ENCODE data around the gene AIP. TPM values are rescaled to one million over a fixed set of nuclear protein-coding genes. Genes with fewer than 3 reads are reported as not detected.
A peak's percentile ranks its signal among the peaks of the same experiment; 100 is the strongest.
"Not testable (repeated sequence)": the region's sequence is repeated elsewhere in the genome, so short reads cannot be mapped to it uniquely, and the experiment has no call there.

AIP gene
- total RNA-seq, 6 experiments from 2014 or later, result 53.0 to 59.4 (median 55.1) TPM

DNA sequence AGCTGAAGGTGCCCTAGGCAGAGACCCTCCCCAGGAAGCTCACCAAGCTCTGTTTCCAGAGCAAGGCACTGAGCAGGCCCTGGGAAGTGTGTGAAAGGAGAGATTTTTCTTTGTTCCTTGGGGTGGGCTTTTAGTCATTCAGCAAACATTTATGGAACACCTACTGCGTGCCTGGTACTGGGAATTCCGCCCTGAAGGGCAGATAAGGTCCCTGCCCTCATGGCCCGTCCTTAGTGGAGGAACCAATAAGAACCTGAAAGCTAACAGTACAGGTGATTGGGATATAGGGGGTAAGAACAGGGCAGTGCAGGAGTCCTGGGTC, 17.7 kb upstream of the AIP start:
- Mint-ChIP-seq H3K9me3 (no peaks in the 10 kb centered on the region), H3K36me3 (ENCODE audit: low read depth) (peaks cover 4% of the 10 kb centered on the region; the same call in 1 of the 2 replicates), H3K4me1 (ENCODE audit: low read depth) (peaks cover 12% of the 10 kb centered on the region; the same call in 1 of the 2 replicates), H3K27me3 (ENCODE audit: insufficient read depth) (peaks cover 2% of the 10 kb centered on the region; the same call in 1 of the 2 replicates), H3K27ac (peak overlapping the region; percentile 69), H3K4me3 (peak overlapping the region; percentile 84)
- TF ChIP-seq, protein P1, sequence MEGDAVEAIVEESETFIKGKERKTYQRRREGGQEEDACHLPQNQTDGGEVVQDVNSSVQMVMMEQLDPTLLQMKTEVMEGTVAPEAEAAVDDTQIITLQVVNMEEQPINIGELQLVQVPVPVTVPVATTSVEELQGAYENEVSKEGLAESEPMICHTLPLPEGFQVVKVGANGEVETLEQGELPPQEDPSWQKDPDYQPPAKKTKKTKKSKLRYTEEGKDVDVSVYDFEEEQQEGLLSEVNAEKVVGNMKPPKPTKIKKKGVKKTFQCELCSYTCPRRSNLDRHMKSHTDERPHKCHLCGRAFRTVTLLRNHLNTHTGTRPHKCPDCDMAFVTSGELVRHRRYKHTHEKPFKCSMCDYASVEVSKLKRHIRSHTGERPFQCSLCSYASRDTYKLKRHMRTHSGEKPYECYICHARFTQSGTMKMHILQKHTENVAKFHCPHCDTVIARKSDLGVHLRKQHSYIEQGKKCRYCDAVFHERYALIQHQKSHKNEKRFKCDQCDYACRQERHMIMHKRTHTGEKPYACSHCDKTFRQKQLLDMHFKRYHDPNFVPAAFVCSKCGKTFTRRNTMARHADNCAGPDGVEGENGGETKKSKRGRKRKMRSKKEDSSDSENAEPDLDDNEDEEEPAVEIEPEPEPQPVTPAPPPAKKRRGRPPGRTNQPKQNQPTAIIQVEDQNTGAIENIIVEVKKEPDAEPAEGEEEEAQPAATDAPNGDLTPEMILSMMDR (IDR thresholded peaks at IDR 0.05), result no peak
- no peak for DNase-seq

DNA sequence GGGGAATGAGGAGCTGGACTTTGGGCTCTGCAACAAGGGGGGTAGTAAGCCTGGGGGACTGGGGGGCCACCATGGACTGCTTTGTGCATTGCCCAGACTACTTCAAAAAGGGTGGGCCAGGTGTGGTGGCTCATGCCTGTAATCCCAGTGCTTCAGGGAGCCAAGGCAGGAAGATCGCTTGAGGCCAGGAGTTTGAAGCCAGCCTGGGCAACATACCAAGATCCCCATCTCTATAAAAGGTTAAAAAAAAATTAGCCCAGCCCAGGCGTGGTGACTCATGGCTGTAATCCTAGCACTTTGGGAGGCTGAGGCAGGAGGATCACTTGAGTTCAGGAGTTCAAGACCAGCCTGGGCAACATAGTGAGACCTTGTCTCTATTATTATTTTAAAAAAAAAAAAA, 17.3 kb upstream of the AIP start:
- H3K4me3 Mint-ChIP-seq, result peak overlapping the region; percentile 84
- H3K27me3 Mint-ChIP-seq (ENCODE audit: insufficient read depth), result not testable (repeated sequence)
- DNase-seq, result peak; percentile 15

DNA sequence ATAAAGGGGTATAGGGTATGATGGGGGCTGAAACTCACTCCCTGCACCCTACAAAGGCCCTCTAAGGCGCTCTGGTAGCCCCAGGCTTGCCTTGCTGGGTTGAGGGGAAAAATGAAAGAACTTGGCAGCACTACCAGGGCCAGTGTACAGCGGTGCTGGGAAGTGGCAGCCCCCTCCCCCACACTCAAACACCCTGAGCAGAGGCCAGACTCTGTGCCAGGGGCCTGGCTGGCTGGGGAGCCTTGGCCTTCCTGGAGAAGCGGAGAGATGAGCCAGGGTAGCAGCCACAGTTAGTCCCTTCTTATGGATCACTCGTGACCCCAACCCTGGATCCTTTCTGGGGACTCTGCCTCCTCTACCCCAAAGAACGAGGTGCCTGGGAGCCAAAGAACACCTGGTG, 16.5 kb upstream of the AIP start:
- H3K27me3 Mint-ChIP-seq (ENCODE audit: insufficient read depth), result no peaks in the 10 kb centered on the region; the same call in 1 of the 2 replicates
- H3K36me3 Mint-ChIP-seq (ENCODE audit: low read depth), result peaks cover 4% of the 10 kb centered on the region; the same call in 1 of the 2 replicates
- H3K27ac Mint-ChIP-seq, result no peak overlapping the region
- no peak for DNase-seq
- H3K4me1 Mint-ChIP-seq (ENCODE audit: low read depth), result peaks cover 12% of the 10 kb centered on the region; the same call in 1 of the 2 replicates
- H3K4me3 Mint-ChIP-seq, result no peak overlapping the region
- no peaks in the 10 kb centered on the region for H3K9me3 Mint-ChIP-seq
- TF ChIP-seq, protein P1 (IDR thresholded peaks at IDR 0.05), result no peak

More for the DNA sequence above, 17.3 kb upstream of the AIP start:
- H3K27ac Mint-ChIP-seq, result peak overlapping the region; percentile 69
- H3K4me1 Mint-ChIP-seq (ENCODE audit: low read depth), result peaks cover 12% of the 10 kb centered on the region; the same call in 1 of the 2 replicates
- H3K36me3 Mint-ChIP-seq (ENCODE audit: low read depth); H3K9me3 Mint-ChIP-seq: not testable (repeated sequence)

DNA sequence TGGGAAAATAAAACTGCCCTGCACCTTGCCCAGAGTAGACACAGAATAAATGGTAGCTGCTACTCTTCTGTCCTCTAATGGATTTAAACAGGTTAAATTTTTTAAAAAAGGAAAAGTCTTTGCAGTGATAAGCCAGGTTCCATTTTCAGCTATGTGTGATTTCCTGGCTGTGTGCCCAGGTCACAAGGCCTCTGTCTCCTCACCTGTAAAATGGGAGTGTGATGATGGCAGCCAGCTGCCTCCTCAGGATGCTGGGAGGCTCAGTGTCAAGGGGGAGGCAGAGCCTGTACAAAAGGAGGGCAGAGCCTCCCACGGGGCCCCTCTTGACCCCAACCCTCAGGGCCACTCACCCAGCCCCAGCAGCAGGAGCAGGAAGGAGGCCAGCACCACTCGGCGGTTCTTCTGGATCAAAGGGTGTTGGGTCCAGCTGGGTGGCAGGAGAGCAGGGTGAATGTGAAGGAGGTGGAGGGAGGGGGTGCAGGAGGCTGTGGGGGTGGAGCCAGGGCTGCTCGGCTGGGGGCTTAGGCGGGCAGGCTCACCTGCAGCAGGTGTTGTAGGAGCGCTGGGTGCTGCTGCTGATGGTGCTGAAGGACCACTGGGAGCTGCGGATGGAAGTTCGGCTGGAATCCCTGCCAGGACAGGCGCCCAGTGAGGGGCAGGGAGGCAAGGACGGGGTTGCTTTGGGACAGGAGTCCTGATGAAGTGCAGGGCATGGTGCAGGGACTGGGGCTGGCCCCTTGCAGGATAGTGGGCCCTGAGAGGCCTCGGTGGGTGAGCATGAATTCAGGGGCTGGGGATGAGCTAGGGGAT, 15.7 kb upstream of the AIP start:
- peaks cover 4% of the 10 kb centered on the region; the same call in 1 of the 2 replicates for H3K36me3 Mint-ChIP-seq (ENCODE audit: low read depth)
- TF ChIP-seq, protein P1 (IDR thresholded peaks at IDR 0.05), result no peak
- H3K27ac Mint-ChIP-seq, result peak overlapping the region; percentile 7; the same call in 1 of the 2 replicates
- no peak for DNase-seq
- no peaks in the 10 kb centered on the region; the same call in 1 of the 2 replicates for H3K27me3 Mint-ChIP-seq (ENCODE audit: insufficient read depth)
- peak overlapping the region; percentile 87; the same call in 1 of the 2 replicates for H3K4me3 Mint-ChIP-seq
- peaks cover 12% of the 10 kb centered on the region; the same call in 1 of the 2 replicates for H3K4me1 Mint-ChIP-seq (ENCODE audit: low read depth)
- H3K9me3 Mint-ChIP-seq, result no peaks in the 10 kb centered on the region

DNA sequence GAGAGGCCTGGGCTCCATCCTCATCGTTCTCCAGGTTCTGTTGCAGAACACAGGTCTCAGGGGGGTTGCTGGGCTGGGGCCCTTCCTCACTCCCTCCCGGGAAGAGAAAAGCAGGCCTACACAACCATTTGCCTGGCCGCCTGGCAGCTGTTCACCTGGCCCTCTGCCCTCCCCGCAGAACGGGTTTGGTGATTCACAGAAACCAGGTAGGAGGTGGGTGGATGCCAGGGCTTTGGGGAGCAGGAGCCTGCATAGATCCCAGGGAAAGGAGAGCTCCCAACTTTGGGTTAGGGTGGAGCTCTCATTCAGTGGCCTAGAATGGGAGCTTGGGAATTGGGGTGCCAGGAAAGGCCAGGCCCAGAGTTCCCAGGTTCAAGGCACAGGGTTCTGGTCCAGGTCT, 14.8 kb upstream of the AIP start:
- peak overlapping the region; percentile 70 for H3K27ac Mint-ChIP-seq
- peaks cover 12% of the 10 kb centered on the region; the same call in 1 of the 2 replicates for H3K4me1 Mint-ChIP-seq (ENCODE audit: low read depth)
- H3K4me3 Mint-ChIP-seq, result peak overlapping the region; percentile 87
- H3K27me3 Mint-ChIP-seq (ENCODE audit: insufficient read depth), result peaks cover 1% of the 10 kb centered on the region; the same call in 1 of the 2 replicates
- TF ChIP-seq, protein P1 (IDR thresholded peaks at IDR 0.05), result no peak
- DNase-seq, result no peak
- peaks cover 4% of the 10 kb centered on the region; the same call in 1 of the 2 replicates for H3K36me3 Mint-ChIP-seq (ENCODE audit: low read depth)
- H3K9me3 Mint-ChIP-seq, result no peaks in the 10 kb centered on the region

DNA sequence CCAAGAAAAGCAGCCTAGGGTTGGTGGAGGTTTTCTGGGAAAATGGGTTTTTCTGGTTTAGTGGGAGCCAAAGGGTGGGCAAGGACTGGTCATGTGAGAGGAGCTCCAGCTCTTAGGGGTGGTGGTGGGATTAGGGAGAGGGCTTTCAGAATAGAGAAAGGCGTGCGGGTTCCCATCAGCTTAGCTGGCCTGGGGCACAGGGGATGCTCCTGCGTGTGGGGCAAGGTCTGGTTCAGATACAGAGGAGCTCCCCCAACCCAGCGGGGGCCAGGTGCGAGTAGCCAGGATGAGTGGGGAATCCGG, 14.4 kb upstream of the AIP start:
- DNase-seq, result no peak
- Mint-ChIP-seq H3K36me3 (ENCODE audit: low read depth) (peaks cover 4% of the 10 kb centered on the region; the same call in 1 of the 2 replicates), H3K9me3 (no peaks in the 10 kb centered on the region), H3K4me3 (peak overlapping the region; percentile 87), H3K27me3 (ENCODE audit: insufficient read depth) (peaks cover 3% of the 10 kb centered on the region), H3K4me1 (ENCODE audit: low read depth) (peaks cover 12% of the 10 kb centered on the region; the same call in 1 of the 2 replicates), H3K27ac (peak overlapping the region; percentile 70)
- TF ChIP-seq, protein P1 (IDR thresholded peaks at IDR 0.05), result no peak
